ENCODE measurements around the gene ACOT7.

DNA sequence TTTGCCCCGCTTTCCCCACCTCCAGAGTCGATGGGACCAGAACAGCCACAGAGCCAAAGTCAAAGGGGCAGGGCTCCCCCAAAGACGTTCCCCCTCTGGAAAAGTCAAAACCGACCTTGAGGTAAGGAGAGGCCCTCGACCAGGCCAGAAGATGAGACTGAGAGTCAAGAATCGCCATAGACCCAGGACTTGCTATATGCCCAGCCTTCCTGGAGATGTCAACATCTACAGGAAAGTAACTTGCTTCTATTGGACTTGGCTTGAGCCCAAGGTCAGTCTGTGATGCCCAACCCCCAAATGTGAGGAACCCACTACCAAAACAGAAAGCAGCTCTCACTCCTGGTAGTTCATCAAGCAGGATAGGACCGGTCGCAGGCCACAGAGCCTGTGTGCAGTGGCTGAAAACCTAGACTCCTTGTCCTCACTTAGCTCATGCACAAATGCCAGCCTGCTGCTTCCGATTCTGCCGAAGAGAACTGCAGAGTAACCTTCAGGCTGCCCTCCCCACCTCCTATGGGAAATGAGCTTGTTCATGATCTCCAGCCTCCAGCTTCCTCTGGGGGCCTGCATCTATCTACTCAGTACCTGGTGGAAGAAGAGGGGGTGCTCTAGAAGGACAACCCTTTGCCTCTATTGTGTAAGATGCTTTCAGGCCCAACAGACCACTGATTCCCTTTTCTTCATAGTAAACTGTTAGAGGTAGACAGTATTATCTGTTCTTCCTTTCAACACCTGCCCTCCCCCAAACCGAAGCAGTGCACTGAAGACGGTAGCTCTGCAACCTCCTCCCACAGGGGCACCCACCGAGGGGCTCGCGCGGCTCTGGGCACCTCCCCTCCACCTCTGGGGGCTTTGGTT lies 1.4 kb downstream of the ACOT7 start:
- TF ChIP-seq ZNF274 (IDR thresholded peaks at IDR 0.05; ENCODE audit: low read depth, low read length): no peak
- TF ChIP-seq SUZ12 (IDR thresholded peaks at IDR 0.05; ENCODE audit: extremely low read depth, insufficient read depth, insufficient read length): no peak
